Stimulated activated CD8-positive, alpha-beta memory T cell treated with anti-CD3 and anti-CD28 coated beads, Interleukin-2, amount 100 ng/mL, for 48 hours (primary cell): ENCODE results near the gene LTB4R2.
"Not testable (repeated sequence)": the region's sequence is repeated elsewhere in the genome, so short reads cannot be mapped to it uniquely, and the experiment has no call there.

Source experiments
- DNase-seq, 2 donors: peaks; one replicate each; pipeline ENCODE4 v3.0.0-alpha.2; 2020; ENCODE audit warnings: low read depth in 2 of 2

LTB4R2 gene

DNA sequence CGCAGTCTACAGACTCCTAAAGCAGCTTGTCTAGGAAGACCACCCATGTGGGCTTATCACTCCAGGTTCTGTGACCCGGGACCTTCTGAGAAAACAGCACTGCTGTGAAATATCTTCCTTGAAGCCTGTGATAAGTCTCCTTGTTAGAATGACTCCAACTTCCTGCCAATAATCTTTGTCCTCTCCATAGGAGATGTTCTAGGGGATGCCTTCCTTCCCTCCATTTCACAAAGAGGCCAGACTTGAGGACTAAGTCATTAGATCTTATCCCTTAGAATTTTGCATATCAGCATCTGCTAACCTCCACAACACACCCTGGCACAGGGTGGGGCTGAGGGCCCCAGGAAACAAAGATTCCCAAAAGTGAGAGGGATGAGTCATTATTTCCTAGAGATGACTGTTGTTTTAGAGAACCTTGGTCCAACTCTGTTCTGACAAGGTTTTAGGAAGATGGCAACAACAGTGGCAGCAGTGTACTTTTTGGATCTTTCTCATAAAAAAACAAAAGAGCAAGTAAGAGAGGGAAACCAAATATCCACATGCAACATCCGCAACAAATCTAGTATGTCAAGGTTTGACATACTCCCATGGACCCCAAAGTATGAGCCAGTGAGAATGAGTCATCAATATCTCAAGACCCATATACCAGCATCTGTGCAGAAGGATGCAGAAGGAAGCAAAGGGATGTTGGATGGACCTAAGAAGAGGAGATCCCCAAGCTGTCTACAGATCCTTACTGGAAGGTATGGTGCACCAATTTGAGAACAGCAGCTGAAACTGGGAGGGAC lies 7.4 kb downstream of the LTB4R2 start:
- DNase-seq: no peak

DNA sequence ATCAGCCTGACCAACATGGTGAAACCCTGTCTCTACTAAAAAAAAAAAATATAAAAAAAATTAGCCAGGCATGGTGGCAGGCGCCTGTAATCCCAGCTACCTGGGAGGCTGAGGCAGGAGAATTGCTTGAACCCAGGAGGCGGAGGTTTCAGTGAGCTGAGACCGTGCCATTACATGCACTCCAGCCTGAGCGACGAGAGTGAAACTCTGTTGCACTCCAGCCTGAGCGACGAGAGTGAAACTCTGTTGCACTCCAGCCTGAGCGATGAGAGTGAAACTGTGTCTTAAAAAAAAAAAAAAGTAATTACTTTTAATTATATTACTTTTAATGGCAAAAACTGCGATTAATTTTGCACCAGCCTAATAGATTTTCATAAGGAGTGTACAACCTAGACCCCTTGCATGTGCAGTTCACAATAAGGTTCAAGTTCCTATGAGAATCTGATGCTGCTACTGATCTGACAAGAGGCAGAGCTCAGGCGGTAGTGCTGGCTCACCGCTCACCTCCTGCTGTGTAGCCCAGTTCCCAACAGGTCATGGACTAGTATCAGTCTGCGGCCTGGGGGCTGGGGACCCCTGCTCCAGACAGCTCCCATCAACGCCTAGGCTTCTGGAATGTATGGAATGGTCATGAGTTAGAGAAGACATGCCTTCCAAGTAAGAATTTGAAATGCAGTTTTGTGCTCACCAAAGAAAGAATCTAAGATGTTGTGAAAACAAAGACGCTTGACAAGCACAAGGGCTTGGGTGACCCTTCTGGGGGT lies 11.5 kb downstream of the LTB4R2 start:
- no peak for DNase-seq

- DNase-seq: no peak
Measured at GRCh38 chr14:24322672-24323071, 12.7 kb downstream of the LTB4R2 start.

DNA sequence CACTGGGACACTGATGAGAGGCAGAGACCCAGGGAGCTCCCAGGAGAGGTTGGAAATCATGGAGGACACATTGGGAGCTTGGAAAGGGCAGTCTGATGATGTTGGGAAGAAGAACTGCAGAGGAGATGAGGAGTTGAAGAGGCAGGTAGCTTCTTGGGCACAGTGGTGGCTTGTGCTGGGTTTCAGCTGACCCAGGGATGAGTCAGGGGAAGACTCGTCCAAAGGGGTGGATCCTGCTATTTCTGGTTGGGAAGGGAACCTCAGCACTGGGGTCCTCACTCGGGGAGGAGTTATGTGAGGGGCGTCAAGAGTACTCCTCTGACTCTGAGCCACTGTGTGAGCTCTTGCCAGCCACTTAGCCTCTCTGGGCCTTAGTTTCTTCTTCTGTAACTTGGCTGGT lies 13.4 kb downstream of the LTB4R2 start:
- no peak for DNase-seq

- DNase-seq: no peak
Measured at GRCh38 chr14:24324024-24324423, 14.1 kb downstream of the LTB4R2 start.

DNA sequence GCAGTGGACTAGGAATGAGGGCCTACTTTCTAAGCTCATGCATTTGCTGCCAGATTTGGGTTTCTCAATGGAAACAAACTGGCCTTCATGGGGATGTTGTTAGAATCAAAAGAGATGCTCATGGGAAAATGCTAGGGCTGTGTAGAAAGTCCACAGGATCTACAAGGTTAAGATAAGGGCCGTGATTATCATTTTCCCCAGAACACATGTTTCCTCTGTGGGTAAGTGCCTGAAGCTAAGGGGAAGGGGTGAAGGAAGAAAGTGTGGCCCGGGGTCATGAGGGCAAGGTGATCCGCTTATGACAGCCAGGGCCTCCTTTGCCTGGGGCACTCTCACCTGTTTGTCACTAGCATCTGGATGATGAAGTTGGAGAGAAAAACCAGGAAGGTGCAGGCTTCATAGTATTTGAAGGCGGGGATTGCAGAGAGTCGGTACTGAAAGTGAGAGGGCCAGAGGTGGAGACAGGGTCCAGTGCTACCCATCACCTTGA lies 15.1 kb downstream of the LTB4R2 start:
- no peak for DNase-seq

- no peak for DNase-seq
Measured at GRCh38 chr14:24325963-24326362, 16.0 kb downstream of the LTB4R2 start.

GRCh38 chr14:24327303-24327702 lies 17.4 kb downstream of the LTB4R2 start:
- DNase-seq: no peak

- not testable (repeated sequence) for DNase-seq
Measured at GRCh38 chr14:24327914-24328313, 18.0 kb downstream of the LTB4R2 start.

GRCh38 chr14:24329073-24329663 lies 19.2 kb downstream of the LTB4R2 start:
- DNase-seq: no peak

- DNase-seq: peak; percentile 46 to 48
Measured at GRCh38 chr14:24329736-24330135, 19.8 kb downstream of the LTB4R2 start.

GRCh38 chr14:24330973-24331674 lies 21.2 kb downstream of the LTB4R2 start:
- DNase-seq: no peak

DNA sequence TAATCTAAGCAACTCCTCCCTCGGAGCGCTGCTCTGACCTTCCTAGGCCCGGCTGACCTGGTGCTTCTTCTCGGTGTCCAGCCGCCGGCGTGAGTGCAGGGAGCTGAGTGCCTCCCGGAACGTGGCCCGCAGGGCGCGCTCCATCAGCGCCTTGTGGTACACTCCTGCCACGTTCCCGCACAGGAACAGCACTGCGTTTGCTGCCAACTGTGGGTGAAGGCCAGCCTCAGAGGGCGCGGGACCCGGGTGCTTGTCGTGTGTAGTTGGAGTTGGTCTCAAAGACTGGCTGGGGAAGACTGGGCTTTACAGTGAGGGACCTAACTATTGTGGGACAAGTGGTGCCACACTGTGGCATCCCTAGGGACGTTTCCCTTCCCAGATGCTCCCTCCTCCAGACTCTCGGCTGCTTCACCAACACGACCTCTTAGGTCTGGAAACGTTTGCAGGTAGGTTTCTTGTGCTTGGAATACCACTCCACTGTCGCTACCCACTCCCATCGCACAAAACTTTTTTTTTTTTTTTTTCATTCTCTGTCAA lies 21.9 kb downstream of the LTB4R2 start:
- no peak for DNase-seq

GRCh38 chr14:24332268-24332993 lies 22.5 kb downstream of the LTB4R2 start:
- DNase-seq: peak; percentile 64 to 66

DNA sequence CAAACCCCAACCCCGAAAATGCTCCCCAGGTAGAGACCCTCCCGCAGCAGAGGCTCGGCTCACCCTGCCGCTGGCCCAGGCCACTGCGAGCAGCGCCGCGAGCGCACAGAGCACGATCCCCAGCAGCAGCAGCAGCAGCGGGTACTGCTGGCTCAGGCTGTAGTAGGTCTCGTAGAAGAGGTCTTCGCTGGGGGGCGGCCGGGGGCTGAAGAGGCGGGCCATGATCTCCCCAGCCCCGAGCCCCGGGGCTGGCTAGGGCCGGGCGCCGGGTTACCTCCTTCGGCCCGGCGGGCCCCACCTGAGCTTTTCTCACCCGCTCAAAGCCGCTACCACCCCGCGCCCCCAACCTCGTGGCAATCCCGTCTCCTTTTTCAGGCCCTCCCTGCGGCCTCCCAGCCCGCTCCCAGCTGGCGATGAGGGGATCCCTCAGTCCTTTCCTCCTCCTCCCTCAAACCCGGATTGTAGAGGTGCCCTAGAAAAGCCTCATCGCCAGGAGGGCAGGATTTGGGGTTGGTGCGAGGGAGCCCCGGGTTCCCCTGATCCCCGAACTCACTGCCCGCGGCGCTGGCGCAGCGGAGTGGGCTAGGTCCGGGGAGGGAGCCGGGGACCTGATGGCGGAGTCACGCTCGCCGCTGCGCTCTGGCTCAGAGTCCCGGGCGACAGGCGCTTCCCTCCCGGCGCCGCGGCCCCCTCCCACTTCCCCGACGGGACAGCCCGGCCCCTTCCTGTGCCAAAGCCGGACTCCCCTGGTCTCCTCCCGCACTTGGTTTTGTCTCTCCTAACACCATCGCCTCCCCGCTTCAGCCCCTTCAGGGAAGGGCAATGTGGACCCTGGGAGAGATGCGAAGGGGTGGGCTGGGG lies 24.7 kb downstream of the LTB4R2 start, which contains the start of gene ADCY4:
Gene ADCY4, minus strand, starts transcription at position 641 of the 861 bp plus-strand sequence. Its CDS starts 419 bp downstream, at position 222.
- DNase-seq: no peak

DNA sequence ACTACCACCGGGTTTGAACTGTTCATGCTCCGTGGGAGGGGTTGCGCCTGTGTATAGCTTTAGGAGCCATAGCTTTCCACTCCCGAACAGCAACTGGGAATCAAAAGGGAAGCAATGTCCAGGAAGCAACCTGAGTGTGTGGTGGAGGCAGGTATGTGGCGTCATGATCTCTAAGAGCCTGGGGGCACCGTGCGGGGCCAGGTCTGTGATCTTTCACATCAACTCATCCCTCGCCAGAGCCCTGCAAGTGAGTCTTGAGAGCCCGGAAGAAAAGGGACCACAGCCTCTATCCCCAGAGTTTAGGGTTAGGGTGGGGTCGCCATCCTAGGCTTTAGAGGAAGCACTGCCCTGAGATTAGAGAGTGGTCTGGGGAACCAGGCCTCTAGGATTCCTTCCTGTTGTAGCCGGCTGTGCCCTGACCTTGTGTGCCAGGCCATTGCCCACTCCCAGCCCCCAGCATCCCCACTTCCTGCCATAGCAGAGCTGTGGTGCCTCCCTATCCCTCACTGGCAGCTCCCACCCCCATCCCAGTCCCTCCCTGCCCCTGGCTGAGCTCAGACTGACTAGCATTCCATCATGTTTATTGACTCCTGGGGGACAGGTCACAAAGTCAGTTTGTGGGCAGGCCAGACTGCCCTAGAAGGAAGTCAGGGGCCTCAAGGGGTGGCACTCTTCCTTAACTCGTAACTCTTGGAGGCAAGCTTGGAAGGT lies 25.7 kb downstream of the LTB4R2 start:
- no peak for DNase-seq

GRCh38 chr14:24337144-24337823 lies 27.3 kb downstream of the LTB4R2 start:
- no peak for DNase-seq

DNA sequence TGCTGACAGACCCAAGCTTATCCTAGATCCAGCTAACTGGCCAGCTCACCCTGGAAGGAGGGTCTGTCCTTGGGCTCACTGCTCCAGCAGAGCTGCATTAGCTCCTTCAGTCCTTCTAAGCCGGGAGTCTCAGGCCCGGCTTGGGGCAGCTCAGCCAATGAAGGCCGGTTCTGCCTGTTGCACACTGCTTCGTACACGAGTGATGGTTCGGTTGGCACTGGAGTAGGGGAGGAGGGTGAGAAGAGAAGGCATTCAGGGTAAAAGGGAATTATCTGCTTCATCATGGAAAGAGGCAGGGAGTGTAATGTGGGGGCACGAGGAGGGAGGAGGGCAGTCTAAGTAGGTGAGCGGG lies 27.9 kb downstream of the LTB4R2 start:
- DNase-seq: no peak

GRCh38 chr14:24338843-24339242 lies 28.9 kb downstream of the LTB4R2 start:
- no peak for DNase-seq
